SW480 (cell line): ENCODE measurements around the gene IMMP2L.
A peak's percentile ranks its signal among the peaks of the same experiment; 100 is the strongest.

ENCODE experiments used
- DNase-seq: peaks from one replicate; pipeline ENCODE4 v3.0.0-alpha.2; 2016; ENCODE audit warnings: low spot score

The IMMP2L gene

GRCh38 chr7:111390000-111390399 lies 172.3 kb downstream of the IMMP2L start:
- no peak for DNase-seq

GRCh38 chr7:111388912-111389311 lies 173.4 kb downstream of the IMMP2L start:
- DNase-seq: no peak

- no peak for DNase-seq
Measured at GRCh38 chr7:111388016-111388415, 174.3 kb downstream of the IMMP2L start.

- DNase-seq: no peak
Measured at GRCh38 chr7:111384065-111384891, 178.0 kb downstream of the IMMP2L start.

GRCh38 chr7:111383133-111383532 lies 179.2 kb downstream of the IMMP2L start:
- DNase-seq: no peak

- DNase-seq: no peak
Measured at GRCh38 chr7:111381590-111381989, 180.7 kb downstream of the IMMP2L start.

- peak; percentile 14 for DNase-seq
Measured at GRCh38 chr7:111380945-111381344, 181.3 kb downstream of the IMMP2L start.

- no peak for DNase-seq
Measured at GRCh38 chr7:111374027-111374426, 188.3 kb downstream of the IMMP2L start.

GRCh38 chr7:111371437-111371836 lies 190.9 kb downstream of the IMMP2L start:
- DNase-seq: no peak

GRCh38 chr7:111370002-111370401 lies 192.3 kb downstream of the IMMP2L start:
- no peak for DNase-seq

GRCh38 chr7:111368381-111369065 lies 193.8 kb downstream of the IMMP2L start:
- DNase-seq: no peak

- DNase-seq: no peak
Measured at GRCh38 chr7:111364413-111364812, 197.9 kb downstream of the IMMP2L start.

GRCh38 chr7:111363099-111363498 lies 199.2 kb downstream of the IMMP2L start:
- no peak for DNase-seq

GRCh38 chr7:111362506-111363054 lies 199.7 kb downstream of the IMMP2L start:
- DNase-seq: no peak

GRCh38 chr7:111358915-111359314 lies 203.4 kb downstream of the IMMP2L start:
- no peak for DNase-seq

GRCh38 chr7:111357691-111358090 lies 204.6 kb downstream of the IMMP2L start:
- peak; percentile 22 for DNase-seq

- no peak for DNase-seq
Measured at GRCh38 chr7:111356941-111357340, 205.4 kb downstream of the IMMP2L start.

GRCh38 chr7:111352319-111352718 lies 210.0 kb downstream of the IMMP2L start:
- no peak for DNase-seq

- DNase-seq: no peak
Measured at GRCh38 chr7:111346219-111346618, 216.1 kb downstream of the IMMP2L start.

- no peak for DNase-seq
Measured at GRCh38 chr7:111343017-111343416, 219.3 kb downstream of the IMMP2L start.

- no peak for DNase-seq
Measured at GRCh38 chr7:111339006-111339405, 223.3 kb downstream of the IMMP2L start.

GRCh38 chr7:111333010-111333409 lies 229.3 kb downstream of the IMMP2L start:
- no peak for DNase-seq

- no peak for DNase-seq
Measured at GRCh38 chr7:111330235-111330523, 232.1 kb downstream of the IMMP2L start.
